ENCODE data around the gene BROX. TPM values are rescaled to one million over a fixed set of nuclear protein-coding genes. Genes with fewer than 3 reads are reported as not detected.

The BROX gene
- total RNA-seq, 5 donors from 2014 or later (not counting 1 experiment from before 2014, with no cell fraction given) = 45.3 to 53.9 (median 52.0) TPM

- Histone ChIP-seq H3K9me3 (no peaks in the 10 kb centered on the region), H3K4me3 (ENCODE audit: control insufficient read depth in 1 of 2, extremely low read depth in 1 of 2, low read length in 1 of 2) (no peak overlapping the region), H3K27me3 (replicated peaks in 1 of 2; ENCODE audit: control insufficient read depth in 2 of 2, extremely low read depth in 1 of 2, insufficient read depth in 2 of 2, low read length in 1 of 2) (no peaks in the 10 kb centered on the region), H3K36me3 (ENCODE audit: control insufficient read depth in 2 of 2, extremely low read depth in 1 of 2, insufficient read depth in 1 of 2, low read length in 1 of 2) (peaks cover 0 to 29% of the 10 kb centered on the region in 2 donors), H3K4me1 (ENCODE audit: control insufficient read depth in 1 of 2, extremely low read depth in 1 of 2, insufficient read depth in 2 of 2, low read length in 2 of 2) (peaks cover 0 to 4% of the 10 kb centered on the region in 2 experiments), H3K27ac (ENCODE audit: low read length) (no peak overlapping the region)
- POLR2A ChIA-PET = no interaction called here
- CTCF ChIA-PET = no interaction called here
- 92% methylated on average over 2 of the region's 4 CpGs for WGBS (ENCODE audit: insufficient coverage)
- no peaks in the 10 kb centered on the region for H3K27me3 Mint-ChIP-seq
- DNase-seq (no peak), ATAC-seq (replicated peaks in 1 of 4) (no peak)
- H3K4me1 Mint-ChIP-seq = peaks cover 45 to 51% (median 47%) of the 10 kb centered on the region in 3 donors
- peaks cover 49% of the 10 kb centered on the region for H3K36me3 Mint-ChIP-seq
- H3K27ac Mint-ChIP-seq = no peak overlapping the region
- H3K9me3 Mint-ChIP-seq = peaks cover 0 to 7% (median 0%) of the 10 kb centered on the region in 3 donors
- H3K4me3 Mint-ChIP-seq = no peak overlapping the region
Observed at GRCh38 chr1:222702210-222702609, 10.2 kb upstream of the BROX start.

- no peaks in the 10 kb centered on the region for H3K27me3 Mint-ChIP-seq
- no peak overlapping the region for H3K27ac Mint-ChIP-seq
- Histone ChIP-seq H3K36me3 (ENCODE audit: control insufficient read depth in 2 of 2, extremely low read depth in 1 of 2, insufficient read depth in 1 of 2, low read length in 1 of 2) (peaks cover 0 to 28% of the 10 kb centered on the region in 2 donors), H3K27me3 (replicated peaks in 1 of 2; ENCODE audit: control insufficient read depth in 2 of 2, extremely low read depth in 1 of 2, insufficient read depth in 2 of 2, low read length in 1 of 2) (no peaks in the 10 kb centered on the region), H3K27ac (ENCODE audit: low read length) (no peak overlapping the region), H3K9me3 (no peaks in the 10 kb centered on the region), H3K4me1 (ENCODE audit: control insufficient read depth in 1 of 2, extremely low read depth in 1 of 2, insufficient read depth in 2 of 2, low read length in 2 of 2) (peaks cover 0 to 4% of the 10 kb centered on the region in 2 experiments), H3K4me3 (ENCODE audit: control insufficient read depth in 1 of 2, extremely low read depth in 1 of 2, low read length in 1 of 2) (no peak overlapping the region)
- no peak for ATAC-seq (replicated peaks in 1 of 4)
- H3K36me3 Mint-ChIP-seq = peaks cover 53% of the 10 kb centered on the region
- peaks cover 0 to 7% (median 0%) of the 10 kb centered on the region in 3 donors for H3K9me3 Mint-ChIP-seq
- POLR2A ChIA-PET = no interaction called here
- peaks cover 48 to 60% (median 56%) of the 10 kb centered on the region in 3 donors for H3K4me1 Mint-ChIP-seq
- CTCF ChIA-PET = interaction anchor here in 1 of 2 donors (0.6 kb wide), 1 partner anchor 58 kb away, joined by 4 read pairs; no protein-coding TSS in a partner anchor
- no peak overlapping the region for H3K4me3 Mint-ChIP-seq
- no peak for DNase-seq
- no CpG with 5 or more reads among the region's 1 CpG for WGBS (ENCODE audit: insufficient coverage)
Observed at GRCh38 chr1:222704260-222704659, 8.1 kb upstream of the BROX start.

DNA sequence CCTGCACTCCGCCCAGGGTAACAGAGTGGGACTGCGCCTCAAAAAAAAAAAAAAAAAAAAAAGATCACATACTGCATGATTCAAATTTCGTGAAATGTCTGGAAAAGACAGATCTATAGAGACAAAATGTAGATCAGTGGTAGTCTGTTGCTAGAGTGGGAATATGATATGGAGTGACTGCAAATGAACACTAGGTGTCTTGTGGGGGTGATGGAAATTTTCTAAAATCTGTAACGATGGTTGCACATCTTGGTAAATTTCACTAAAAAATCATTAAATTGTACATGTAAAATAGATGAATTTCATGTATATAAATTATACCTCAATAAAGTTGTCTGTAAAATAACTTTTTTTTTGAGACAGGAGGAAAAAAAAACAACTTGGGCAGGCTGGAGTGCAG lies 5.5 kb upstream of the BROX start:
- Histone ChIP-seq H3K4me3 (ENCODE audit: control insufficient read depth in 1 of 2, extremely low read depth in 1 of 2, low read length in 1 of 2) (no peak overlapping the region), H3K4me1 (ENCODE audit: control insufficient read depth in 1 of 2, extremely low read depth in 1 of 2, insufficient read depth in 2 of 2, low read length in 2 of 2) (peaks cover 6 to 13% of the 10 kb centered on the region in 2 experiments), H3K27me3 (replicated peaks in 1 of 2; ENCODE audit: control insufficient read depth in 2 of 2, extremely low read depth in 1 of 2, insufficient read depth in 2 of 2, low read length in 1 of 2) (no peaks in the 10 kb centered on the region), H3K27ac (ENCODE audit: low read length) (no peak overlapping the region), H3K36me3 (ENCODE audit: control insufficient read depth in 2 of 2, extremely low read depth in 1 of 2, insufficient read depth in 1 of 2, low read length in 1 of 2) (peaks cover 0 to 12% of the 10 kb centered on the region in 2 donors), H3K9me3 (no peaks in the 10 kb centered on the region)
- no peak overlapping the region for H3K27ac Mint-ChIP-seq
- H3K27me3 Mint-ChIP-seq = no peaks in the 10 kb centered on the region
- H3K9me3 Mint-ChIP-seq = peaks cover 0 to 7% (median 0%) of the 10 kb centered on the region in 3 donors
- POLR2A ChIA-PET = no interaction called here
- WGBS (ENCODE audit: insufficient coverage) = no CpG with 5 or more reads among the region's 4 CpGs
- H3K4me1 Mint-ChIP-seq = peaks cover 71 to 75% (median 74%) of the 10 kb centered on the region in 3 donors
- CTCF ChIA-PET = interaction anchor here in 1 of 2 donors (0.7 kb wide), 1 partner anchor 233 kb away, joined by 5 read pairs; no protein-coding TSS in a partner anchor
- peaks cover 55% of the 10 kb centered on the region for H3K36me3 Mint-ChIP-seq
- H3K4me3 Mint-ChIP-seq = no peak overlapping the region
- DNase-seq = peak in 1 of 35 experiments; percentile 8
- no peak for ATAC-seq (replicated peaks in 1 of 4)

DNA sequence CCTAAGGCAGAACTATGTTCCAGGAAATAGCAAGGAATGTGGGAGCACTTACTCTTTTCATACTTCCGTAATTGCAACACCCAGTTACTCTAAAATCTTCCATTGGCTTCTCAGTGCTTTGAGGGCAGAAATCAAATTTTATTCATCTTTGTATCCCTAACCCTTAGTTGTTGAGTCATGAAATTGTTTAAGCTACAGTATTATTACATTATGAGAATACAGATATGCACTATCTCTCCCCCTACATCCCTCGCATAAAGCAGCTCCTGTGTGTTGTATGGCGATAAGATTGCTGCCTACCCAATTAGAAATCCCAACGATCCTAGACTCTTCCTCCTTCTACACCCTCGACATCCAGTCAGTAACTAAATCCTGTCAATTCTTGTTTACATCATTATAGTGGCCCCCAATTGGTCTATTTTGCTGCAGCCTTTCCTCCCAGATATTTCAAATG lies 2.6 kb upstream of the BROX start:
- H3K27me3 Mint-ChIP-seq = no peaks in the 10 kb centered on the region
- peaks cover 14 to 16% of the 10 kb centered on the region in 2 experiments for H3K4me1 ChIP-seq (ENCODE audit: control insufficient read depth in 1 of 2, extremely low read depth in 1 of 2, insufficient read depth in 2 of 2, low read length in 2 of 2)
- peak overlapping the region; percentile 93 to 99 (median 96) for H3K4me3 Mint-ChIP-seq
- no peaks in the 10 kb centered on the region for H3K36me3 ChIP-seq (ENCODE audit: control insufficient read depth in 2 of 2, extremely low read depth in 1 of 2, insufficient read depth in 1 of 2, low read length in 1 of 2)
- H3K9me3 ChIP-seq = no peaks in the 10 kb centered on the region
- H3K27me3 ChIP-seq (replicated peaks in 1 of 2; ENCODE audit: control insufficient read depth in 2 of 2, extremely low read depth in 1 of 2, insufficient read depth in 2 of 2, low read length in 1 of 2) = no peaks in the 10 kb centered on the region
- DNase-seq = no peak
- ATAC-seq (replicated peaks in 1 of 4) = no peak
- peaks cover 32% of the 10 kb centered on the region for H3K36me3 Mint-ChIP-seq
- ChIA-PET POLR2A (interaction anchor here in 1 of 2 donors (0.9 kb wide), 1 partner anchor 52 kb away, joined by 4 read pairs; no protein-coding TSS in a partner anchor), CTCF (no interaction called here)
- no peak overlapping the region for H3K4me3 ChIP-seq (ENCODE audit: control insufficient read depth in 1 of 2, extremely low read depth in 1 of 2, low read length in 1 of 2)
- no peaks in the 10 kb centered on the region for H3K9me3 Mint-ChIP-seq
- H3K4me1 Mint-ChIP-seq = peaks cover 69 to 70% (median 70%) of the 10 kb centered on the region in 3 donors
- WGBS (ENCODE audit: insufficient coverage) = no CpG with 5 or more reads among the region's 5 CpGs
- peak overlapping the region in 1 of 2 donors; percentile 48 for H3K27ac Mint-ChIP-seq
- H3K27ac ChIP-seq (ENCODE audit: low read length) = no peak overlapping the region

DNA sequence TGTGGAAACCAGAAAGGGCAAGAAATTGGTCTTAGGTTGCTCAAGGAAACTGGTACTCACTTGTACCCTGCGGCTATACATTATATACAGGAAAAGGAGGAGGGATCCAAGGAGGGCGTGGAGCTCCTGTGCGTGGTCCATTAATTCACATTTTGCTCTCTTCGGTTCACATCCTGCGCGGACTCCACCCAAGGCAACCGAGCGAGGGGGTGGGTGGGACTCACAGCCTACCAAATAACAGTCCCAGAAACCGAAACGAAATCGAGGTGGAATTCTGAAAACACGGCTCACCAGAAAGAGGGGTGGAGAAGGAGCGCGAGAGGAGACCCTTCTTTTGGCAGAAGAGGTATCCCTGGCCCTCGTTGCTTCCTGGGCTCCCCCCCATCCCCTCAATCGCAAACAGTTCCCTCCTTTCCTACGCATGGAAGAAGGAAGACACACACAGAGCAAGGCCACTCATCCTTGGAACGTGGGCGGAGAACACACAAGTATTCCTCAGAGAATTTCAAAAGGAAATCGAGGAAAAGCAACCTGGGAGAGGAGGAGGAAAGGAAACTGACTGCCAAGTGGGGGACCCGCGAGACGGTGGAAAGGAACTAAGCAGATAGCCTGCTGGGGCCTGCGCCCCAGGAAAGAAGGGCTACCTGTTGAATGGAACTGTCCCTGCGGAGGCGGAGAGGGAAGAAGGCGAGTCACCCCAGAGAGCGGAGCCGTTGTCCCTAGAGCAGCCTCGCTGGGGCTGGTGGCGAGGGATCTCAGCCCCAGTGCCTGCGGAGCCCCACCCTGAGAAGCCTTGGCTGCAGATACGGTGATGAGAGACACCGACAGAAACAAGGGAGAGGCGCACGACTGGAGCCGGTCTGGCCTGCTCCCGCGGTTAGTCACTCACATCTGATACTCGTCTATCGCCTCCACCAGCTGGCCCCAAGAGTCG lies 778 bp upstream of the BROX start:
- peaks cover 0 to 9% of the 10 kb centered on the region in 2 donors for H3K36me3 ChIP-seq (ENCODE audit: control insufficient read depth in 2 of 2, extremely low read depth in 1 of 2, insufficient read depth in 1 of 2, low read length in 1 of 2)
- H3K4me1 Mint-ChIP-seq = peaks cover 57 to 61% (median 59%) of the 10 kb centered on the region in 3 donors
- peak overlapping the region; percentile 77 for H3K27ac ChIP-seq (ENCODE audit: low read length)
- peaks cover 11 to 16% of the 10 kb centered on the region in 2 experiments for H3K4me1 ChIP-seq (ENCODE audit: control insufficient read depth in 1 of 2, extremely low read depth in 1 of 2, insufficient read depth in 2 of 2, low read length in 2 of 2)
- ATAC-seq (replicated peaks in 1 of 4) (peak; percentile 21 to 27 (median 24)), DNase-seq (peak; percentile 36 to 73 (median 55))
- H3K36me3 Mint-ChIP-seq = peaks cover 23% of the 10 kb centered on the region
- whole genome bisulfite sequencing (ENCODE audit: insufficient coverage) = under 1% methylated on average over 22 of the region's 42 CpGs
- peak overlapping the region; percentile 89 to 100 for H3K4me3 ChIP-seq (ENCODE audit: control insufficient read depth in 1 of 2, extremely low read depth in 1 of 2, low read length in 1 of 2)
- H3K27me3 Mint-ChIP-seq = no peaks in the 10 kb centered on the region
- peak overlapping the region; percentile 99 to 100 for H3K27ac Mint-ChIP-seq
- H3K27me3 ChIP-seq (replicated peaks in 1 of 2; ENCODE audit: control insufficient read depth in 2 of 2, extremely low read depth in 1 of 2, insufficient read depth in 2 of 2, low read length in 1 of 2) = no peaks in the 10 kb centered on the region
- no peaks in the 10 kb centered on the region for H3K9me3 ChIP-seq
- peak overlapping the region; percentile 93 to 99 (median 96) for H3K4me3 Mint-ChIP-seq
- no peaks in the 10 kb centered on the region for H3K9me3 Mint-ChIP-seq
- ChIA-PET CTCF (interaction anchor here in 1 of 2 donors (1.1 to 2.6 kb wide), 3 partner anchors 57 to 91 kb away, joined by 3 to 17 read pairs (median 15); no protein-coding TSS in a partner anchor), POLR2A (interaction anchor here (0.6 to 1.9 kb wide), 7 partner anchors 47 to 122 kb away, joined by 3 to 9 read pairs (median 4); partner anchors contain the start of gene TAF1A (in 2 of the 2))

Measured in T-cell (primary cell).